ENCODE data around the gene URM1. TPM values are rescaled to one million over a fixed set of nuclear protein-coding genes. Genes with fewer than 3 reads are reported as not detected.
A peak's percentile ranks its signal among the peaks of the same experiment; 100 is the strongest.
"Not testable (repeated sequence)": the region's sequence is repeated elsewhere in the genome, so short reads cannot be mapped to it uniquely, and the experiment has no call there.

URM1 gene
- total RNA-seq, 1 donor from 2014 or later, result 52.9 TPM

GRCh38 chr9:128416432-128417019, 45.4 kb downstream of the URM1 start:
- intact Hi-C loops (cut with DNase I), result no loop called here
- ATAC-seq (no peak), DNase-seq (ENCODE audit: missing footprints) (no peak)

- ATAC-seq (no peak), DNase-seq (ENCODE audit: missing footprints) (no peak)
- intact Hi-C loops (cut with DNase I), result no loop called here
Observed at GRCh38 chr9:128419061-128419925, 48.1 kb downstream of the URM1 start.

GRCh38 chr9:128420060-128420650, 49.0 kb downstream of the URM1 start:
- DNase-seq (ENCODE audit: missing footprints) (peak; percentile 88), ATAC-seq (peak; percentile 94)
- intact Hi-C loops (cut with DNase I), result no loop called here

- DNase-seq (ENCODE audit: missing footprints) (peak; percentile 82), ATAC-seq (peak; percentile 91)
- intact Hi-C loops (cut with DNase I), result no loop called here
Observed at GRCh38 chr9:128420651-128421481, 49.7 kb downstream of the URM1 start, which contains the start of gene CERCAM. Gene CERCAM, plus strand, starts transcription at chr9:128420857. Its CDS starts 21 bp downstream, at chr9:128420878.

GRCh38 chr9:128421482-128421996, 50.4 kb downstream of the URM1 start:
- no peak for DNase-seq (ENCODE audit: missing footprints)
- intact Hi-C loops (cut with DNase I), result no loop called here
- peak; percentile 24 for ATAC-seq

GRCh38 chr9:128422022-128422782, 51.0 kb downstream of the URM1 start:
- ATAC-seq; intact Hi-C loops (cut with DNase I); DNase-seq (ENCODE audit: missing footprints): not testable (repeated sequence)

GRCh38 chr9:128422783-128423150, 51.6 kb downstream of the URM1 start:
- intact Hi-C loops (cut with DNase I), result no loop called here
- DNase-seq (ENCODE audit: missing footprints), result no peak
- ATAC-seq, result no peak

GRCh38 chr9:128423356-128423755, 52.2 kb downstream of the URM1 start:
- ATAC-seq; DNase-seq (ENCODE audit: missing footprints); intact Hi-C loops (cut with DNase I): not testable (repeated sequence)

- no peak for ATAC-seq
- DNase-seq (ENCODE audit: missing footprints), result no peak
- intact Hi-C loops (cut with DNase I), result no loop called here
Observed at GRCh38 chr9:128424268-128424780, 53.1 kb downstream of the URM1 start.

GRCh38 chr9:128428644-128429512, 57.7 kb downstream of the URM1 start:
- intact Hi-C loops (cut with DNase I), result no loop called here
- no peak for DNase-seq (ENCODE audit: missing footprints)
- no peak for ATAC-seq

- ATAC-seq, result no peak
- peak; percentile 11 for DNase-seq (ENCODE audit: missing footprints)
- intact Hi-C loops (cut with DNase I), result no loop called here
Observed at GRCh38 chr9:128429513-128430086, 58.4 kb downstream of the URM1 start.

- ATAC-seq (no peak), DNase-seq (ENCODE audit: missing footprints) (no peak)
- intact Hi-C loops (cut with DNase I), result no loop called here
Observed at GRCh38 chr9:128431207-128431606, 60.0 kb downstream of the URM1 start.

GRCh38 chr9:128434340-128434739, 63.2 kb downstream of the URM1 start:
- no peak for DNase-seq (ENCODE audit: missing footprints)
- no peak for ATAC-seq
- intact Hi-C loops (cut with DNase I), result no loop called here

GRCh38 chr9:128435611-128436010, 64.4 kb downstream of the URM1 start:
- intact Hi-C loops (cut with DNase I), result no loop called here
- DNase-seq (ENCODE audit: missing footprints), result peak; percentile 68
- ATAC-seq, result no peak

- DNase-seq (ENCODE audit: missing footprints), result peak; percentile 92
- ATAC-seq, result peak; percentile 92
- intact Hi-C loops (cut with DNase I), result no loop called here
Observed at GRCh38 chr9:128438343-128439109, 67.4 kb downstream of the URM1 start.

GRCh38 chr9:128439273-128439672, 68.1 kb downstream of the URM1 start:
- DNase-seq (ENCODE audit: missing footprints) (peak; percentile 30), ATAC-seq (no peak)
- intact Hi-C loops (cut with DNase I), result no loop called here
